GM21737 (cell line): ENCODE data around the gene EBF4.

ENCODE experiments used
- ATAC-seq: cut with Tn5 transposase; IDR thresholded peaks from one replicate; pipeline ENCODE4 v1.9.1; 2021; ENCODE audit warnings: mild to moderate bottlenecking, moderate library complexity; ENCODE audit not compliant: unreplicated experiment

Gene EBF4

GRCh38 chr20:2692036-2692885 is at the start of gene EBF4:
TSS of gene EBF4 (plus strand) at chr20:2692780. CDS start at chr20:2693646, 866 bp downstream.
- ATAC-seq = no peak

GRCh38 chr20:2643708-2644107 is 48.9 kb upstream of the EBF4 start:
- ATAC-seq = no peak

GRCh38 chr20:2651772-2652723 is 40.5 kb upstream of the EBF4 start, which contains the start of gene NOP56:
TSS of gene NOP56 (plus strand) at chr20:2652632. CDS start at chr20:2652661, 29 bp downstream.
- ATAC-seq = peak; percentile 82

GRCh38 chr20:2652724-2653555 is 39.6 kb upstream of the EBF4 start:
- peak; percentile 20 for ATAC-seq

GRCh38 chr20:2653556-2654383 is 38.8 kb upstream of the EBF4 start:
- no peak for ATAC-seq

GRCh38 chr20:2654384-2654822 is 38.2 kb upstream of the EBF4 start:
- ATAC-seq = no peak

- ATAC-seq = no peak
Measured at GRCh38 chr20:2654831-2655230, 37.7 kb upstream of the EBF4 start.

GRCh38 chr20:2655331-2656116 is 37.1 kb upstream of the EBF4 start:
- ATAC-seq = no peak

GRCh38 chr20:2656471-2657117 is 36.0 kb upstream of the EBF4 start:
- ATAC-seq = no peak

GRCh38 chr20:2657241-2657640 is 35.3 kb upstream of the EBF4 start:
- ATAC-seq = no peak

- no peak for ATAC-seq
Measured at GRCh38 chr20:2657674-2658073, 34.9 kb upstream of the EBF4 start.

GRCh38 chr20:2658414-2659354 is 33.9 kb upstream of the EBF4 start:
- no peak for ATAC-seq

GRCh38 chr20:2659547-2659946 is 33.0 kb upstream of the EBF4 start:
- no peak for ATAC-seq

GRCh38 chr20:2663364-2663886 is 29.2 kb upstream of the EBF4 start:
- no peak for ATAC-seq

GRCh38 chr20:2663887-2664719 is 28.5 kb upstream of the EBF4 start, which contains the start of gene IDH3B:
TSS of gene IDH3B (minus strand) at chr20:2664216. CDS start at chr20:2664188, 28 bp downstream.
- ATAC-seq = peak; percentile 87

- no peak for ATAC-seq
Measured at GRCh38 chr20:2671977-2672376, 20.6 kb upstream of the EBF4 start.
